KOPT-K1 (cell line): ENCODE data around the gene AQP5.
"Not testable (repeated sequence)": the region's sequence is repeated elsewhere in the genome, so short reads cannot be mapped to it uniquely, and the experiment has no call there.

Source experiments
- H3K27ac ChIP-seq: fragments of 200-600 bp; sonication (generic); 2 replicates; pipeline ENCODE4 v1.5.1; 2016; ENCODE audit warnings: antibody characterized with exemption, mild to moderate bottlenecking, low read depth, low read length; ENCODE audit not compliant: poor library complexity, severe bottlenecking
- H3K36me3 ChIP-seq: fragments of 200-600 bp; sonication (generic); 2 replicates; pipeline ENCODE4 v1.5.1; 2017; ENCODE audit warnings: antibody characterized with exemption, mild to moderate bottlenecking, low read length, moderate library complexity; ENCODE audit not compliant: insufficient read depth
- H3K9me3 ChIP-seq: fragments of 200-600 bp; sonication (generic); 2 replicates; pipeline ENCODE4 v1.5.1; 2017; ENCODE audit warnings: antibody characterized with exemption, low read length, mild to moderate bottlenecking; ENCODE audit not compliant: insufficient read depth, poor library complexity, severe bottlenecking

The AQP5 gene

DNA sequence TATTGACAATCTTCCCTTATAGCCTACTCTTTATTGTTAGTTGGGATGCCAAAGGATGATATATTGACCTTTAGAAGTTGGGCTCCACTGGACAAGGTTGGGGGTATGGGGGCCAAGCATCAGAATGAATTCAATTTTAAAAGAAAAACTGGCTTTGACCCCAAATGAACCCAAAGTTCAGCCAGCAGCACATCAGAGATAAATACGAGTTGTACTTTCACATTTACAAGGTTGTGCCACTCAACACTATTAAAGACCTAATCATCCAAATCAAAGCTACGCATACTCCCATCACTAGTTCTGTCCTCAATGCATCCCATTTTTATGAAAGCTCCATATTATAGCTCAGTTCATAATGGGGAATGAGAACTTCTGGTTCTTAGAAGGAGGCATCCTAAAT, 27.7 kb downstream of the AQP5 start:
- peaks cover 98% of the 10 kb centered on the region for H3K36me3 ChIP-seq
- H3K9me3 ChIP-seq, H3K27ac ChIP-seq: not testable (repeated sequence)

DNA sequence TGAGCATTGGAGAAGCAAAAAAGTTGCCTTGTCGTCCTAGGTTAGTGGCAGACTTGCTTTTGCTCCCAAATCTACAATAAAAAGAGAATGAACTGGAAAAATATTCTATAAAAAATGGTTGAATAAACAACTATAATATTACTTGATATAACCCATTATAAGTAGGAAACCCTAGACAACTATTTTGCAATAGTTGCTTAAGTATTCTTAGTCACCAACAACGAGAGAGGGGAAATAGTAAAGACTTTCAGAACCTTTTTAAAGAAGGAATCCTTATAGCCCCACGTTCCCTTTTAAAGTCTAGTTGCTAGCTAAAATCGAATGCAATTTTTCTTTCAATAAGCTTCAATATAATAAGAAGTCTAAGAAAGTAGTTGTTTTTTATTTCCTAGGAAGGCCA, 28.6 kb downstream of the AQP5 start:
- Histone ChIP-seq H3K27ac (no peak overlapping the region), H3K9me3 (no peaks in the 10 kb centered on the region), H3K36me3 (peaks cover 98% of the 10 kb centered on the region)

DNA sequence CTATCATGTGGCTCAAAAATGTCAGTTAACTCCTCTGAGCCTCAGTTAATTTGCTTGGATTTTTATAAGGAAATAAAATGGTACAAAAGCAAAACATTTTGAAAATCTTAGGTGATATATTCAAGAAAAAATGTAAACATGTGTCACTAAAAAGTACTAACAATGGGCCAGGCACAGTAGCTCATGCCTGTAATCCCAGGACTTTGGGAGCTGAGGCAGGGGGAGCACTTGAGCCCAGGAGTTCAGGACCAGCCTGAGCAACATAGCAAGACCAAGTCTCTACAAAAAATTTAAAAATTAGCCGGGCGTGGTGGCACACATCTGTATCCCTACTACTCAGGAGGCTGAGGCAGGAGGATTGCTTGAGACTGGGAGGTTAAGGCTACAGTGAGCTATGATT, 36.8 kb downstream of the AQP5 start:
- no peak overlapping the region for H3K27ac ChIP-seq
- H3K9me3 ChIP-seq = no peaks in the 10 kb centered on the region
- H3K36me3 ChIP-seq = peaks cover 100% of the 10 kb centered on the region

DNA sequence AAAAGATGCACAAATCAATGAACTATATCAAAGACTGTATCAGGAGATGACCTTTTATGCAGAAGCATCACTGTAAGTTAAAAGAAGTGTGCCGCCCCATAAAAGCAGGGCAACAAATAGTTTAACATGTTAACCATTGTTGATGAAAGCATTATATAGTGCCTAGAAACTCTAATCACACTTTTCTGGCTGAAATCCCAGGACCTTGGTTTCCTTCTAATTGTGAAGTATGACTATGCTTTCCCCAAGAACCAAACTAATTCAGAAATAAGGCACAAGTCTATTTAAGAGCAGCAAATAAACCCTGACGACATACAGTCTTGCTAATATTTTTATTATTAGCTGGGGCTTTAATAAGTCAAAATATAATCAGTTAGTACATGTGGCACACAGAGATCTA, 41.9 kb downstream of the AQP5 start:
- peaks cover 100% of the 10 kb centered on the region for H3K36me3 ChIP-seq

DNA sequence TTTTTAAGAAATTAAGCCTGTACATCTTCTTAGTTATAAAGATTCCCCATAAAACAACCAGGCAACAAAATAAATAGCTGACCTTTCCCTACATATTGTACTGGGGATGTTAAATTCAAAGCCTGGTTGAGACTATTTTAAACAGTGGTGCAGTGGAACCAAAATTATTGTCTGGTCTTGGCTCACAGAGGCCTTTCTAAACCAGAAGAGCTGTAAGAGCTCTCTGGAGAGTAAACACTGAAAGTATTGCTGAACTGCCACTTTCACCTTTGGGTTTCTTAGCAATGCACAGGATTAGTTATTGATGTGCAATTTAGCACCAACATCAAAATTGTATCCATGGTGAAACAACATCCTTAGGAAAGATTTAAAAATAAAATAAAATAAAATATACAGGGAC, 43.0 kb downstream of the AQP5 start:
- Histone ChIP-seq H3K9me3 (no peaks in the 10 kb centered on the region), H3K36me3 (peaks cover 100% of the 10 kb centered on the region), H3K27ac (no peak overlapping the region)

More for the DNA sequence above, 41.9 kb downstream of the AQP5 start:
- Histone ChIP-seq H3K9me3 (no peaks in the 10 kb centered on the region), H3K27ac (no peak overlapping the region)

DNA sequence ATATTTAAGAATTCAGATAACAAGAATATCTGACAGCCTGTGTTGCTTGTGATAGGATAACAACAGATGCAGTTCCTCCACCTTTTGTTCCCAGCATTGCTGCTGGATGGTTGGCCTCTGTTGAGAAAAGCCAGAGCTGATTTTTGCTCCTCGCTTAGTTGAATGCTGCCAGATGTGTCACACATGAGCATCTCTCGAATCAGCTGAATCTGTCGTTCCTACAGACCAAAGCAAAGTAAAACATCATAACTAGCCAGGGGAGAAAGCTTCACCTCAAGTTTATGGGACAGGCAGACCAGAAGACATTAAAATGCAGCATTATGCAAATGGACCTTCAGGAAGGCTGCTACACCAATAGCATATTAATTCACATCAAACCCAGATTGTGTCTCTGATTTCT, 43.5 kb downstream of the AQP5 start:
- H3K9me3 ChIP-seq = no peaks in the 10 kb centered on the region
- peaks cover 100% of the 10 kb centered on the region for H3K36me3 ChIP-seq
- no peak overlapping the region for H3K27ac ChIP-seq

DNA sequence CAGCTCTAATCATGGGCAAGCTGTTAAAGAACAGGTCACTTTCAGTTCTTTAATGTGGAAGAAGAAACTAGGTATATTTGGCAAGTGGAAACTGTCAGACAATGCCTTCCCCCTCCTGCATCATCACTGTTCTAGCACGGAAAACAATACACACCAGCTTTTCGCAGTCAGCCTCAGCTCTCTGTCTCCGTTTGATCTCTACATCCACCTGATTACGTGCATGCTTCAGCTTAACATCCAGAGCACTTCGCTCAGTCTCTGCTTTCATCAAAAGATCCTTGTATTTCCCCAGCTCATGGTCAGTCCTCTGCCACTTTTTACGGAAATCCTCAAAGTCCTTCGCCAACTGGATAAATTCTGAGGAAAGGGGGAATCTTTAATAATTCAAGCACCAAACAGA, 44.6 kb downstream of the AQP5 start:
- Histone ChIP-seq H3K9me3 (no peaks in the 10 kb centered on the region), H3K27ac (no peak overlapping the region), H3K36me3 (peaks cover 100% of the 10 kb centered on the region)

DNA sequence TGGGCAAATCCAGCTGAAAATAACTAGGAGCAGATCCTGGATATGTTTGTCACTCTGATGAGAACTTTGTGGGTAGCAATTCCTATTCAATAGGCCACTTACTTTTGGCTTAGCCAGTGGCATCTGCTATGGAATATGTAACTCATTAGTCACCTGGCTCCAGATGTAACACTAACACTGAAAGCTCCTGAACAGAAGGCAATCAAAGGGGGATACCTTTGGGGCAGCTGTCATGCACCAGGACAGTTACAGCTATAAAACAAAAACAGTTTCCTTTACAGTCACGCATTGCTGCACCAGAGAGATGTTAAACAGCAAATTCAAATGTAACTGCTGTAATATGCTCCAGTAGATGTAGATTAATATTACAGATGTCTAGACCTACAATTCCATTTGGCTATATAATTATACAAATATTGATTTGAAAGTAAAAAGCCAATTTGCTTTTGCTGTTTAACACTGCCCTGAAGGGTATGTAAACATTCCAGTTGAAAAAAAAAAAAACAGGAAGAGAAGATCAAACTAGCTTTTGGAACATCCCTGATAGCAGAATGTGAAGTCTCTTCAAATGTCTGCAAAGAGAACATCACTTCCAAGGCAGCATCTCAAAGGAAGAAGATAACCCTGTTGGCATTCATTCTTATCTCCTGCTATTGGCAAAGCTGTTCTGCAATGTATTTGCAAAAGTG, 45.2 kb downstream of the AQP5 start:
- peaks cover 98% of the 10 kb centered on the region for H3K36me3 ChIP-seq
- no peaks in the 10 kb centered on the region for H3K9me3 ChIP-seq
- no peak overlapping the region for H3K27ac ChIP-seq

DNA sequence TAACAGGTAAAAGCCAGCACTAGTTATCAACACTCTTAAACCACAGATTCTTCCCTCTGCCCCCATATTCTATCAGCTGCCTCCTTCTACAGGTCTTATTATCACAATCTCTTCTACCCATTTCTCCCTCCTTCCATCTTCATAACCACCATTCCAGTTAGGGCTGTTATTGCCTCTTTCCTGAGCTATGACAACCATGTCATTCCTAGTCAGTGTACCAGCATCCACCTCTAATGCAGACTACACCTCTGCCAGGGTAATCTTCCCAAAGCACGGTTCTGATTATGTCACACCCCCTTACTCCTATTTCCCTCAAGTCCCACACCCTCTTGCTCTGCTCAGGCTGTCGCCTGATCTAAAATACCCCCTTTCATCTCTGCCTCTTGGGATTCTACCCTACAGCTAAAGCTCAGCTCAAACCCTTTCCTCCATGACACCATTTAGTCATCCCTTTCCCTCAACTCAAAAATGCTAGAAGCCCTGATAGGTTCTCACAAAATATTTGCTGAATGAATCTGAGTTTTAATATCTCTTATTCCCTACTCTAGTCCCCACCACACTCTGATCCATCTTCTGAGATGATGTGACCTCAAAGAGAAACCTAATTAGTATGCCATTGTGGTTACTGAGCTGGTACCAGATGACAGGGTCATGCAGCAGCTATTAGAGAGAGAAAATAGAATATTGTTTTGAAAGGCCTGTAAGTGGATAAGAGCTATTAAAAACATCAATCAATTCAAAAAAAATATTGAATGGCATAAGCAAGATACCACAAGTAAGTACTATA, 51.9 kb downstream of the AQP5 start:
- peaks cover 93% of the 10 kb centered on the region for H3K36me3 ChIP-seq
- no peaks in the 10 kb centered on the region for H3K9me3 ChIP-seq
- H3K27ac ChIP-seq = no peak overlapping the region

DNA sequence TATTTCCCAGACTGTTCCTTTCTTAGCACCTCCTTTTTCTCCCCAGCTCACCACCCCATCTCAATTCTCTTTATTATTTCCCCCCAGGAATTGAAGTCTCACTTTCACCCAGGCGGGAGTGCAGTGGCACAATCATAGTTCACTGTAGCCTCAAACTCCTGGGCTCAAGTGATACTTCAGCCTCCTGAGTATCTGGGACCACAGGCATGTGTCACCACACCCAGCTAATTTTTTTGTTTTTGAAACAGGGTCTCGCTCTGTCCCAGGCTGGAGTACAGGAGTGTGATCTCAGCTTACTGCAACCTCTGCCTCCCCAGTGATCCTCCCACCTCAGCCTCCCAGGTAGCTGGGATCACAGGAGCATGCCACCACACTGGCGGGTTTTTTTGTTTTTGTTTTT, 52.7 kb downstream of the AQP5 start:
- Histone ChIP-seq H3K27ac (no peak overlapping the region), H3K9me3 (no peaks in the 10 kb centered on the region), H3K36me3 (peaks cover 93% of the 10 kb centered on the region)
